Stimulated activated CD8-positive, alpha-beta memory T cell treated with anti-CD3 and anti-CD28 coated beads, Interleukin-4, amount 100 ng/mL, for 1 hour (primary cell): Measurements from ENCODE around the gene PNKD.

Experiments
- DNase-seq, 2 donors: peaks; one replicate each; pipeline ENCODE4 v3.0.0-alpha.2; 2020; ENCODE audit warnings: low read depth in 2 of 2, low spot score in 1 of 2

PNKD gene

DNA sequence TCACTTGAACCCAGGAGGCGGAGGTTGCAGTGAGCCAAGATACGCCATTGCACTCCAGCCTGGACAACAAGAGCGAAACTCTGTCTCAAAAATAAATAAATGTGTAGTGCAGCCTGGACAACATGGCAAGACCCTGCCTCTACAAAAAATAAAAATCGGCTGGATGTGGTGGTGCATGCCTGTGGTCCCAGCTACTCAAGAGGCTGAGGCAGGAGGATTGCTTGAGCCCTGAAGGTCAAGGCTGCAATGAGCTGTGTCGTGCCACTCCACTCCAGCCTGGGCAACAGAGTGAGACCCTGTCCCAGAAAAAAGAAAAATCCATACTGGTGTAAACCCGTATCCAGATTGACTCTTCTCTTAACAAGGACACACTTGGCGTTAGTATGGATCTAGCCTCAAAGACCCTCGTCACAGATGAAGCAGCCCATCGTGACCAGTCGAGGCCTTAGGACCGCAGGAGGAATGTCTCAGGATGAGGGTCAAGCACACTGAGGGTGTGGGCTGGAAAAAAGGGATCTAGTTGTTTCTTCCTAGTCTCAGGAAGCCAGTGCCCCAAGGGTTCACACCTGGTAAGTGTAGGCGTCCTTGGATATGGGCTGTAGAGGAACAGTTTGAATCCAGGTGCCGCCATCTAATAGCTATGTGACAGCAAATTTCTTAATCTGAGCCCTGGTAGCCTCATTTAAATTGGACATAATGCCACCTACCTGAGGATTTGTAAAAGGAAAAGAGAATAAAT lies 13.5 kb upstream of the PNKD start:
- no peak for DNase-seq

DNA sequence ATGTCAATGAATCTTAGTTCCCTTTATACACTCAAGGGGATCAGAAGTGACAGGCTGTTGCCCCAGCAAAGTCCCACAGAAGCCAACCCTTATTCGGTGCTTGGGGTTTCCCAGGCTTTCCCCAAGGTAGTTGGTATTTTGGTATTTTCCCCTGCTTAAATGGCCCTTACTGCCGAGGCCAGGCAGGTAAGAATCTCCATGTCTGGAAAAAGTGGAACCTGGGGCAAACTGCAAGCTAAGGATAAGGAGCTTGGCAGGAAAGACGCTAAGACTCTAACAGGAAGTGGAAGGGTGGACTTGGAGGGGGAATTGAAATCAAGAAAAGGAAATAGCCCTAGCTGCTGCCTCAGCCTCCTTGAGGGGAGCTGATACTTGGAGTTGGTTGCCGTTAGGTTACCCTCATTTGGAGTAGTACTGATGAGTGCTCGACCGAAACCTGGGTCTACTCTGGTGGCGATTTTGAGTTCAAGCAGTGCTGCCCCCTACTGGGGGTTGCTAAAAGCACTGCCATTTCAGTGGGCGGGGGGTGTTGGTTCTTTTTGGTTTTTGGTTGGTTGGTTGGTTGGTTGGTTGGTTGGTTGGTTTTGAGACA lies 12.8 kb upstream of the PNKD start:
- peak; percentile 43 to 46 for DNase-seq

DNA sequence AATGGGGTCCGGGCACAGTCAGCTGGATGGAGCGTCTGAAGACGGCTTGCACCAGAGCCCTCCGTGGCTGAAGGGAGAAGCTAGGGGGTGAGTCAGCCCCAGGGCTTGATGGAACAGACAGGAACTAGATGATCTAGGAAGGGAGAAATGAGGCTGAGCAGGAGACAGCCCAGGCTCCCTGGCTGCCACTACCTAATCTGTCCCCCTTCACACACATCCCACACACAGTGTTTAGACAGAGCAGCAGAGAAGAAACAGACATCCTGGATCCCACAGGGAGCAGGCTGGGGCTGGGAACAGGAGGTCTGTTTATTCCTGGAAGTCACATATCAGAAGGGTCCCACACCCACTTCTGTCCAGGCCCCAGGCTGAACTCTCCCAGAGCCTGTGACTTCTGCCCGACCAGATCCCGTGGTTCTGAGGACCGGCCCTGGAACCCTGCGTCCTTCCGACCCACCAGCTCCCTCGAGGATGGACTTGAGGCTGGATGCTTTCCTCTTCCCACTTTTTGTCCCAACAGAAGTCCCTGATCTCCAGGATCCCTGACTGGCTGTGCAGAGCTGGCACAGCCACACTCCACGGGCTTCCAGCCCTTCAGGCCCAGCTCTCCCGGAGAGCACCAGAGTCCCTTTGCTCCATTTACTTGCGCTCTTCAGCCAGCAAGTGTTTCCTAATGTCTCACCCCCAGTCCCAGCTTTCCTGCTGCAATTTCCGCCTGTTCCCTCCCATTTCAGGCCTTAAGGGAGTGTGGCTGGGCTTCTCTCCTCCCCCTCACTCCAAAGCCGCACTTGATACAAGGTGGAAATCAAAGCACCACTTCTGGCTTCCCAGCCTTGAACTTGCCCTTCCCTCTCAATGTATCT lies 11.0 kb upstream of the PNKD start:
- DNase-seq, result no peak

DNA sequence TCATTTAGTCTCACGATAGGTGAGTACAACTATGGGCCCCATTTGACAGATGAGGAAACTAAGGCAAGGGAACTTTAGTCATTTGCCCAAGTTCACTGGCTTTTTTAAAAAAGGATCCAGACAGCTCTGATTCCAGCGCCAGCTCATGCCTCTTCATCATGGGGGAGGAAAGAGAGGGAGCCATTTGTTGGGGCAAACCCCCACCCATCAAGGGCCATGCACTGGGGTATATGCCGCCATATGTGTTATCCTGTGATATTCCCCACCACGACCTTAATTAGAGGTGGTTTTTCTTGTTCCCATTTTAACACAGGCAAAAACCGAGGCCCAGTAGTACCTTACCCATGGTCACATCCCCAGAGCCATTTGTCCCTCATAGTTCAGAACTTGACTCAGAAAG lies 10.2 kb upstream of the PNKD start:
- DNase-seq, result no peak

DNA sequence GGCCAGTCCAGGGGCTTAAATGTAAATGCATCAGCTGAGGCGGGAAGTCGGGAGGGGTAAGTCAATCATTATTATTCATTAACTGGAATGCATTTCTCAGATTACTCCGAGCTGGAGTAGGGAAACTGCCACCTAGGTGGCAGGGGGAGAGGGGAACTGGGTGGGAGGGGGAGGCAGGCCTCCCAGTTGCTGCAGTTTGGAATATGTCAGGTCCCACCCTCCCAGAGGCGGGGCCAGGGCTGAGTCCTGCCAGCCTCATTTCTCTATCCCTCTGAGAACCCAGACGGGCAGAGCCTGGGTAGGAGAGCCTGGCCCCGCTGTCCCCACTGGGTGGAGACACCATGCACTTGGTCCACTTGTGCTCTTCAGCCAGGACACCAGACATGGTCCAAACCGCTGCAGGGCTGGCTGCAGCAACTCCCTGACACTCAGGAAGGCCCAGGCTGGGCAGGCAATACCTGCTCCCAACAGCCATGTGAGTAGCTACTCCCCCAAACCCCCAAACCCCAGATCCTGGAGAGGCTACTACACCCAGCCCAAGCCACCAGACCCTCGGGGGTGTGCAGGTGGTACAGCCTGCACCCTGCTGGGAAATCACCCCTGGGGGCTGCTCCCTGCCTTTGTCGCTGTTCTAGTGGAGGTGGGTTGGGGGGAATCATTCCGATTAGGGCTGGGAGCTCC lies 9.4 kb upstream of the PNKD start, which contains the start of gene GPBAR1:
Gene GPBAR1 (plus strand): TSS at position 274 of the 681 bp plus-strand sequence. CDS start 1,710 bp downstream, outside the sequence.
- DNase-seq, result no peak

DNA sequence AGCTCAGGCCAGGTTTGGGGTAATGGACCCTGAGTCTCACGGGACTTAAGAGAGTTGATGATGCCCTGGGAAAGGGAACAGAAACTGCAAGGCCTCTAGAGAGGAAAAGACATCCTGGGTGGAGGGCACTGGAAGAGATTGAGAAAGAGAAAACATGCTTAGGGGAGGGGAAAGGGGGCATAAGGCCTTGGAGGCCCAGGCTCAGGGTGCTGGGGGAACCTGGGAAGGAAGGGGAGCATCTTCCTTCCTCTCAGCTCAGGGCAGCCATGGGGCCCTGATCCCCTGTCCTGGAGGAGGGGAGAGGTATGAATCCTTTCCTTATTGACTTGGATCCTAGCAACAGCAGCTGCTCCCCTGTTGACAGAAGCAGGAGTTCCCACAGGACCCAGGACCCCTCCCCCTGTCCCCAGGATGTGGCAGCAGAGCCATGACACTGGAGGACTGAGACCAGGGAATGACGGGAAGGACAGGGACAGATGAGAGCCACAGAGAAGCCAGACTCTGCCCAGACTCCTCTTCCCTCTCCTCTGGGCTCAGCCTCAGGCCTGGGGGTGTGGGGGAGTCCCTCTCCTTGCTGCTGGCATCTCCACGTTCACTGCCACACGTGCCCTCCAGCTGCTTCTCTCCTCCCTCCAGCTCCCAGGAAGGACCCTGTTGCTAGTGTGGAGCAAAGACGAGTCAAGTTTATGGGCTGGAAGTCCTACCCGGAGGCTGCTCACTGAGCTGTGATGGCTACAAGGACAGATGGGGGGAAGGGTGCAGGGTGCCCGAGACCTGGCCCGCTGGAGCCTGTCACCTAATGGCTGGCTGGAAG lies 8.7 kb upstream of the PNKD start:
- DNase-seq, result no peak

DNA sequence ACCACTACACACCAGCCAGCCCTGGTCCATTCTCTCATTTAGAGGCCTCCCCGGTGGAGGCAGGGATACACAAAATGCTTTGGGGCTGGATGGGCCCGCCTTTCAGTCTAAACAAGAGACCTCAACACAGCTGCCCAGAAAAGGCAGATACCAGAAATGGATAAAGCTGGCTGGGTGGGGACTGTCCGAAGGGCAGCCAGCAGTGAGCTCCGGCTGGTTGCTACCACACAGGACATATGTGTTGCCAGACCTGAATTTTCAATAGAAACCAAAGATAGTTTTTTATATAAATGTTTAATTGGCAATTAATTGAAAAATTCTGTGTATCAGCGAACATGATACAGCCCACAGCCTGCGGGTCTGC lies 8.1 kb upstream of the PNKD start:
- no peak for DNase-seq

DNA sequence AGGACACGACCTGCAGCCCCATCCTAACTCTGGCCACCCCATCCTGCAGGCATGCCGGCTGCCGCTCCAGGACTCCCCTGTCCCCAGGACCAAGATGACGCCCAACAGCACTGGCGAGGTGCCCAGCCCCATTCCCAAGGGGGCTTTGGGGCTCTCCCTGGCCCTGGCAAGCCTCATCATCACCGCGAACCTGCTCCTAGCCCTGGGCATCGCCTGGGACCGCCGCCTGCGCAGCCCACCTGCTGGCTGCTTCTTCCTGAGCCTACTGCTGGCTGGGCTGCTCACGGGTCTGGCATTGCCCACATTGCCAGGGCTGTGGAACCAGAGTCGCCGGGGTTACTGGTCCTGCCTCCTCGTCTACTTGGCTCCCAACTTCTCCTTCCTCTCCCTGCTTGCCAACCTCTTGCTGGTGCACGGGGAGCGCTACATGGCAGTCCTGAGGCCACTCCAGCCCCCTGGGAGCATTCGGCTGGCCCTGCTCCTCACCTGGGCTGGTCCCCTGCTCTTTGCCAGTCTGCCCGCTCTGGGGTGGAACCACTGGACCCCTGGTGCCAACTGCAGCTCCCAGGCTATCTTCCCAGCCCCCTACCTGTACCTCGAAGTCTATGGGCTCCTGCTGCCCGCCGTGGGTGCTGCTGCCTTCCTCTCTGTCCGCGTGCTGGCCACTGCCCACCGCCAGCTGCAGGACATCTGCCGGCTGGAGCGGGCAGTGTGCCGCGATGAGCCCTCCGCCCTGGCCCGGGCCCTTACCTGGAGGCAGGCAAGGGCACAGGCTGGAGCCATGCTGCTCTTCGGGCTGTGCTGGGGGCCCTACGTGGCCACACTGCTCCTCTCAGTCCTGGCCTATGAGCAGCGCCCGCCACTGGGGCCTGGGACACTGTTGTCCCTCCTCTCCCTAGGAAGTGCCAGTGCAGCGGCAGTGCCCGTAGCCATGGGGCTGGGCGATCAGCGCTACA lies 7.4 kb upstream of the PNKD start:
- DNase-seq, result no peak

DNA sequence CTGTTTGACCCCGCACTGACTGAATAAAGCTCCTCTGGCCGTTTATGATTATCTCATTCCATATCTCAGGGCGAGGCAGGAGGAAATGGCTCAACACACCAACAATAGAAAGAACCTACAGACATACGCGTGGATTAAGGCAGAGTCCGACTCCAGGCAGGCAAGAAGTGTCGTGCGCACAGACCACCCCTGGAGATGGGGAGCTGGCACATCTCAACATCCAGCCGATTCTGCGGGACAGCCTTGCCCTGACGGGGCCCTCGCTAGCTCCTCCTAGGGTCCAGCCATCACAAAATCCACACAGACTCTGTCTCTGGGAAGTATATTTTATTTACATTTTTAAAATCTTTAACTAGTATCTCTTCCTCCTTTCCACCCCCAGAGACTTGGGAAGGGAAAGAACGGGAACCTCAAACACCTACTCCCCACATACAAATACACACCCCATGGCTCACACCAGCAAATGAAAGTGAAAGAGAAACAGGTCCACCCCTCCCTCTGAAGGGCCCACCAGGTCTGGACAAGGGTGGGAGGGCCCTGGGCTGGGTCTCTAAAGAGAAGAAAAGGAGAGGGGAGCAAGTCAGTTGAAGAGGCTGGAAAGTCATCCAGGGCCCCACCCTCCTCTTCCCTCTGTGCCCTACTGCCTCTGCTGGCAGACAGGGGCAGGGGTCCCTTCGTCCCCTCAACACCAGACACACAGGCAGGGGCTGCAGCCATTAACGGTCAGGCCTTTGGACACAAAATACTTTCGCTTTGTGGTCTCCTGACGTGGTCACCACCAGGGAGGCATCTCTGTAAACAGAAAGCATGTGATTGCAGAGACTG lies 6.3 kb upstream of the PNKD start:
- DNase-seq, result no peak

DNA sequence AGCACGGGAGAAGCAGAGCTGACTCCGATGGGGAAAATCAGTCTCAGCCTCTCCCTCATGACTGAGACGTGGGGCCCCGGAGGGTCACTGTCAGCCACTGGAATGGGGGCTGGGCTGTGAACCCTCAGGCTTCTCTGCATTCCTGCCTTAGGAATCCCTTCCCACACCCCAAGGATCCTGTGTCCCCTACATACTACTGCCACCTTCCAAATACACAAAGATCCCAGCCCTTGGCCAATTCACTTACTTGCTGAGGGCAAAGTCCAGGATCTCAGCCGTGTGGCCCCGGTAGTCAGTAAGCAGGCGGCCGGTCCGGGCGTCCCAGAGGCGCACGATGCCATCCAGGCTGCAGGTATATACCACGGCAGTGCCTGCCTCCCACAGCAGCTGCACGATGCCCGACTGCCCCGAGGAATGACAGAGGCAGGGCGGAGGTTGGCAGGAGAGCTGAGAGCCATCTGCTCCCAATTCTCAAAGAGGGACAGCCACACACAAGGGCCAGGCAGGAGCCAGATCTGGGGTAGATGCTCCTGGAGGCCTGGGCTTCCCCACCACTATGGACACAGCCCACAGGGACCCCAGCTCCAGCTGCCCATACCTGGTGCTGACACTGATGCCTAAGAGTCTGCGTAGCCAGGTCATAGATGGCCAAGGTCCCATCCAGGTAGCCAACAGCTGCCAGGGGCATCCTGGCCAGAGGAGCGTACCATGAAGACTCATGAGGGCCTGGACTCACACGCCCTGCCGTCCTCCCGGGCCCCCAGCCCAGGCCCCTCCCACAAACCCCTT lies 5.4 kb upstream of the PNKD start:
- DNase-seq, result no peak

DNA sequence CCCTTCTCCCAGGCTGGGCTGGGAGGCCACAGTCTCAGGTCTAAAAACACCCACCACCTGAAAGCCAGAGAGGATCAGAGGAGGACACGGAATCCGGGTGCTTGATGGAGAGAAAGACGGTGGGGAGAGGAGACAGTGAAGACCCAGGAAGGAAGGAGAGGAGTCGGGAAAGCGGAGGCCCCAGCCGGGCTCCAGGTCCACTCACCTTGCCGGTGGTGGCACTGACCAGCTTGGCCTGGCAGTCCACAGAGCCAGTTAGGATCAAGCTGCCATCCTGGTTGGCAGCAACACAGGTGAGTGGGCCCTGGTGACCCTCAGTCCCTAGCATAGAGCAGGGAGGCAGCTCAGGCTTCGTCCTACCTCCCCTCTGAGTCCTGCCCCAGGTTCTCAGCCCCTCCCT lies 4.7 kb upstream of the PNKD start:
- no peak for DNase-seq

DNA sequence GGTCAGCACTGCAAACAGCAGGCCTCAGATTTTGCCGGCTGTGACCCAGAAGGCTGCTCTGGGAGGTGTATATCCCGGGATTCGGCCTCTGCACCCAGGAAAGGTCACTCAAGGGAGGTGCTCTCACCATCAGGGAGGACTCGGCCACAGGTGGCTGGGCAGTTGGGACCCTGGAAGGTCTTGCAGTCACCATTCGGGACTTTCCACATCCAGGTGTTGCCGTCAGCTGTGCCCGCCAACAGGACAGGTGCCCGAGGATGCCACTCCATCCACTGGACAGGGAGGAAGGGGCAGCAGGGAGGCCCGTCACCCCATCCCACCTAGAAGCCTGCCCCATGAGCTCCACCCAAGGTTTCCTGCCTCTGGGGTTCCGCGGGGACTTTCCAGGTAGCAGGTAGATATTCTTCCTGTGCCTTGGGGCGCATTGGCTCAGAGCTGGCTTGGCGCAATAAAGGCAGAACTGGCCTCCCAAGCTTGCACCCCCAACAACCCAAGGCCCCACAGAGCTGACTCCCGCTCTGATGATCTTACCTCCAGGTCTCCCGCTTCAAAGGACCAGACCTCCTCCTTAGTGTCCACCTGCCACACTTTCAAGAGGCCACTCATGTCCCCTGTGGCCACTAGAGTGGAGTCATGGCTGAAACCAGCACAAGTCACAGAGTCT lies 3.9 kb upstream of the PNKD start:
- no peak for DNase-seq

DNA sequence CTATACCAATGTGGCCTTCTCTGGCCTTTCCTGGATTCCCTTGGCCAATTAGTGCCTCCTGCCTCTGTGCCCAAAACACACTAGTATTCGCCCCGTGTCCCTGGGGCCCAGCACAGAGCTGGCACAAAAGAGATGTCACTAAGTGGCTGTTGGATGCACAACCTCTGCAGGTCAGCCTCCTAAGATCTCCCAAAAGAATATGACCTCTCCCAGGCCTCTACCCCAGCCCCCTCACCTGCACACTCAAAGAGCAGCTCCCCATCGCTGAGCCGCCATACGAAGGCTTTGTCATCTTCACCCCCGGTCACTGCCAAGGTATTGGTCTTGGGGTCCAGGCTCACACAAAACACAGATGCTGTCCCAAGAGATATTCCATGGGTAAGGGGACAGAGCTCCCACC lies 3.1 kb upstream of the PNKD start:
- DNase-seq, result no peak

DNA sequence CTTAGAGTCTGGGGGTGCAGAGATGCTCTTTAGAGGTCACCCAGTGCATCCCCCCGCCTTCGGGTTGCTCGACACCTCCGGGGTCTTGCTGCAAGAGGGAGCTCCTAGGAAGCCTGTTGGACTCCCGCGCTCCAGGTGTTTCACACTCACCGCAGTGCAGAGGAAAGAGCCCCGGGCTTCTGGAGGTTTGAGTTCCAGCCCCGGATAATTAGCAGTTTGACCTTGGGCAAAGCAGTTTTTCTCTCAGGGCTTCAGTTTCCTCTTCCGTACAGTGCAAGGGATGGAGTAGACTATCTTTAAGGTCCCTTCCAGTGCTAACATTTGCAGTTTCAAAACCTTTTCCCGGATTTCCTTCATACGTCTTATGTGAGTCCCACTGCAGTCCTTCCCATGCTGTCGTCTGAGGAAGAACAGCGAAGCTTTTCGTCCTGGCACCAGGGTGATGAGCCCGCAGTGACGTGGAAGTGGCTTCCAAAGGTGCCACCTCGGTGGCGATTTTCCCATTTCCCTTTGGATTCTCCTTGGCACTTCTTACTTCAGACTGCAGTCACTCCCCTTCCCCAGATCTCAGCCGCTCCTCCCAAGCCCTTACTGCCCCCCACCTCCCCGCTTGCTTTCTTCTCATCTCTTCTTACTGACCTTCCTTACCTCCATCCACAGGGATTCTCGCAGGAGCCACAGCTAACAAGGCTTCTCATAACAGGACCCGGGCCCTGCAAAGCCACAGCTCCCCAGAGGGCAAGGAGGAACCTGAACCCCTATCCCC lies 585 bp downstream of the PNKD start:
- no peak for DNase-seq

DNA sequence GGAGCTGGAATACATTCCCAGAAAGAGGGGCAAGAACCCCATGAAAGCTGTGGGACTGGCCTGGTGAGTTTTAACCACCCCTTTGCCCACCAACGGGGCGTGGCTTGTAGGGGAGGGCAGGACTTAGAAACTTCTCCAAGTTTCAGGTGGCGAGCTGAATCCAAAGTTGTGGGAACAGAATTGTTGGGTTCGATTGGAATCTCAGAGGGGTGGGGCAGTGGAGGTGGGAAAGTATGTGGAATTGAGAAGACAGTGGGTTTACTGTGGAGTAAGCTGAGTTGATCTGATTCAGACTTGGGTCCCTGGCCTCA lies 1.1 kb downstream of the PNKD start:
- DNase-seq, result no peak

DNA sequence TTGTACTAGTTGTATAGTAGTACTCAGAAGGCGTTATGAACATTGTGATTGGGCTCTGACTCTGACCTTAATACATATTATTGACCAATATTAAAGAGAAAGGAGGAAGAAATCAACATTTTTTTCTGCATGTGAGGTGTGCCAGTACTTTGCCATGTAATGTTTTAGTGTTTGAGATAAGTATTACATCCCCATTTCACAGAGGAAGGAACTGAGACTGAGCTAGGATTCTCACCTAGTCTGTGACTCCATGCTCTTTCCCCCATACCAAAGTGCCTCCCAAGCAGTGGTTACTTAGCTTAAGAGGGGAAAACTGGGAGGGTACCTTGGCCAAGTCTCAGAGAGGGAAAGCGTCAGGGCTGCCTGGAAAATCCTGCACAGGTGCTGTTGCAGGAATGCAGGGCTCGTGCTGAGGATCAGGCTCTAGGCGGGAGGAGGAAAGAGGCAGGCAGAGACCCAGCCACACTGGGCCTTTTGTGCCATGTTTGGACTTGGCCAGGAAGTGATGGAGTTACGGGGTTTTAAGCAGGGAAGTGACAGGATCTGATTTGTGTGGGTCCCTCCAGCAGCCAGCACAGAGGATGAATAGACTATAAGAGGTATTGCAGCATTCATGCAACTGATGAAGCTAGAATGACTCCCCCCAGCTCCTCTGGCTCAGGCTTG lies 1.7 kb downstream of the PNKD start:
- DNase-seq, result no peak
